Measurements from ENCODE around the gene PLG.
"Not testable (repeated sequence)": the region's sequence is repeated elsewhere in the genome, so short reads cannot be mapped to it uniquely, and the experiment has no call there.

GRCh38 chr6:160780656-160781055 lies 78.6 kb downstream of the PLG start:
- TF ChIP-seq PREB (CRISPR knock-in tag; IDR thresholded peaks at IDR 0.05; ENCODE audit: borderline replicate concordance); CREB1 (CRISPR knock-in tag; IDR thresholded peaks at IDR 0.05); E2F4 (CRISPR knock-in tag; IDR thresholded peaks at IDR 0.05; ENCODE audit: borderline replicate concordance, low read depth): not testable (repeated sequence)
